Measurements from ENCODE around the gene MAP7. TPM values are rescaled to one million over a fixed set of nuclear protein-coding genes. Genes with fewer than 3 reads are reported as not detected.

MAP7 gene
- total and polyA plus RNA-seq, 5 donors, result 0.79 to 2.5 (median 1.6) TPM

Other genes starting within 250 kb of the MAP7 start
- gene MAP3K5, start 242.1 kb upstream of the MAP7 start, total RNA-seq, result 1 to 10 TPM; 3.9 to 7.3 (median 5.5) TPM
- 2.8 TPM for gene MAP3K5, start 242.1 kb upstream of the MAP7 start, polyA plus RNA-seq

Measured in right cardiac atrium (tissue), 5 donors.